HCT116 (cell line): ENCODE data around the gene FBXO24. TPM values are rescaled to one million over a fixed set of nuclear protein-coding genes. Genes with fewer than 3 reads are reported as not detected.

Source experiments
- ATAC-seq: fragments of 200-7000 bp; cut with Tn5 transposase; 2 replicates; pipeline ENCODE4 v1.9.1; 2020; ENCODE audit warnings: mild to moderate bottlenecking, moderate library complexity
- BruUV-seq: library from RNA; stranded (reverse); fragments of 400-500 nt; replicated peaks from 2 replicates; lab custom pipeline; 2021; lab: Mats Ljungman, UMichigan
- CTCF ChIA-PET: fragments of 300-600 bp; sonication (Branson Sonifier 250); formaldehyde crosslinking; loops from one replicate; lab custom pipeline; 2021; ENCODE audit warnings: antibody characterized with exemption; lab: Charles Lee
- POLR2A ChIA-PET: fragments of 300-600, 350-600 bp; sonication (Branson Sonifier 250); formaldehyde crosslinking; loops from one replicate; lab custom pipeline; 2021; ENCODE audit warnings: antibody characterized with exemption; lab: Charles Lee
- RAD21 ChIA-PET, 2 experiments: fragments of 300-600 bp; sonication (Branson Sonifier 250); formaldehyde crosslinking; loops; one replicate each; lab custom pipeline; 2023; ENCODE audit warnings: low total read pairs in 2 of 2; ENCODE audit not compliant: uncharacterized antibody in 2 of 2, unreplicated experiment in 2 of 2, low non-redundant PET in 1 of 2; lab: Charles Lee
- DNase-seq: peaks from one replicate; pipeline ENCODE4 v3.0.0-alpha.2; 2010; ENCODE audit warnings: low read depth, low spot score
- H2AFZ ChIP-seq: fragments of 200-600 bp; shearing (Covaris generic), sonication (generic); 2 replicates; pipeline ENCODE4 v1.6.1; 2017; ENCODE audit warnings: low read depth, mixed run types, mixed read lengths, antibody characterized with exemption, low read length; ENCODE audit not compliant: poor library complexity, severe bottlenecking
- H3K27ac ChIP-seq: 2 replicates; pipeline ENCODE4 v1.5.1; 2012; ENCODE audit warnings: low read depth, low read length
- H3K27me3 ChIP-seq: fragments of 200-600 bp; sonication (generic); 2 replicates; pipeline ENCODE4 v1.6.1; 2016; ENCODE audit warnings: mixed run types, low read length, mixed read lengths; ENCODE audit not compliant: insufficient read depth
- H3K36me3 ChIP-seq, 2 experiments: fragments of 200-500 bp in 1 of 2; fragments of 200-600 bp in 1 of 2; sonication (Bioruptor generic) in 1 of 2; sonication (generic) in 1 of 2; 2 replicates each; pipeline versions ENCODE4 v1.5.1 to v1.6.1; 2014 to 2016; ENCODE audit warnings: low read length in 2 of 2, inconsistent platforms in 1 of 2, mixed read lengths in 1 of 2, mixed run types in 1 of 2; ENCODE audit not compliant: insufficient read depth in 2 of 2, control insufficient read depth in 1 of 2
- H3K4me1 ChIP-seq, 2 experiments: fragments of 200-600 bp in 1 of 2; sonication (generic) in 1 of 2; 2 replicates each; pipeline versions ENCODE4 v1.5.1 to v1.6.1; 2012 to 2017; ENCODE audit warnings: low read length in 2 of 2, inconsistent platforms in 1 of 2, mild to moderate bottlenecking in 1 of 2, mixed read lengths in 1 of 2, mixed run types in 1 of 2, moderate library complexity in 1 of 2; ENCODE audit not compliant: insufficient read depth in 2 of 2, control insufficient read depth in 1 of 2
- H3K4me2 ChIP-seq: fragments of 200-600 bp; sonication (generic); 2 replicates; pipeline ENCODE4 v1.6.1; 2017; ENCODE audit warnings: mixed run types, low read length, mixed read lengths
- H3K4me3 ChIP-seq, 2 experiments: fragments of 200-600 bp in 1 of 2; sonication (generic) in 1 of 2; replicated peaks in 1 of 2; 2 replicates each; pipeline ENCODE4 v1.5.1; 2011 to 2016; ENCODE audit warnings: low read length in 2 of 2, control low read depth in 1 of 2, low read depth in 1 of 2, mild to moderate bottlenecking in 1 of 2, mixed read lengths in 1 of 2, mixed run types in 1 of 2
- H3K79me2 ChIP-seq: fragments of 200-600 bp; sonication (generic); 2 replicates; pipeline ENCODE4 v1.6.1; 2017; ENCODE audit warnings: mild to moderate bottlenecking, mixed run types, low read length, moderate library complexity, mixed read lengths; ENCODE audit not compliant: insufficient read depth
- H3K9ac ChIP-seq: fragments of 200-600 bp; sonication (generic); 2 replicates; pipeline ENCODE4 v1.6.1; 2016; ENCODE audit warnings: low read length, mixed read lengths
- H3K9me2 ChIP-seq: fragments of 200-600 bp; sonication (generic), shearing (Covaris generic); 2 replicates; pipeline ENCODE4 v1.6.1; 2017; ENCODE audit warnings: mixed run types, mild to moderate bottlenecking, moderate library complexity; ENCODE audit not compliant: insufficient read depth
- H3K9me3 ChIP-seq, 2 experiments: fragments of 200-500 bp in 1 of 2; fragments of 200-600 bp in 1 of 2; sonication (Bioruptor generic) in 1 of 2; sonication (generic) in 1 of 2; 2 replicates each; pipeline ENCODE4 v1.6.1; 2014 to 2017; ENCODE audit warnings: low read length in 2 of 2, mixed read lengths in 2 of 2, inconsistent platforms in 1 of 2, low read depth in 1 of 2, mild to moderate bottlenecking in 1 of 2, mixed run types in 1 of 2, moderate library complexity in 1 of 2; ENCODE audit not compliant: control insufficient read depth in 1 of 2, insufficient read depth in 1 of 2
- H4K20me1 ChIP-seq: fragments of 200-600 bp; sonication (generic), shearing (Covaris generic); 2 replicates; pipeline ENCODE4 v1.6.1; 2017; ENCODE audit warnings: mixed run types, mild to moderate bottlenecking, moderate library complexity; ENCODE audit not compliant: insufficient read depth
- ELF1 ChIP-seq: IDR thresholded peaks from 2 replicates; pipeline ENCODE4 v1.6.1; 2012; ENCODE audit warnings: low read depth, borderline replicate concordance
- EZH2 ChIP-seq: fragments of 200-600 bp; sonication (generic); IDR thresholded peaks from 2 replicates; pipeline ENCODE4 v1.6.1; 2017; ENCODE audit warnings: antibody characterized with exemption, mixed run types
- EZH2phosphoT487 ChIP-seq: fragments of 200-600 bp; IDR thresholded peaks from 2 replicates; pipeline ENCODE4 v1.6.1; 2018; ENCODE audit warnings: antibody characterized with exemption, borderline replicate concordance
- JUND ChIP-seq: IDR thresholded peaks from 2 replicates; pipeline ENCODE4 v1.6.1; 2012
- MAX ChIP-seq: IDR thresholded peaks from 2 replicates; pipeline ENCODE4 v1.6.1; 2012
- POLR2AphosphoS5 ChIP-seq: IDR thresholded peaks from 2 replicates; pipeline ENCODE4 v1.6.1; 2011; ENCODE audit warnings: mild to moderate bottlenecking, low read depth, low read length, moderate library complexity
- RAD21 ChIP-seq: IDR thresholded peaks from 2 replicates; pipeline ENCODE4 v1.6.1; 2012; ENCODE audit warnings: low read depth, mild to moderate bottlenecking
- REST ChIP-seq: IDR thresholded peaks from 2 replicates; pipeline ENCODE4 v1.6.1; 2012; ENCODE audit warnings: low read depth
- SRF ChIP-seq: IDR thresholded peaks from 2 replicates; pipeline ENCODE4 v1.6.1; 2012; ENCODE audit warnings: low read depth
- TCF7L2 ChIP-seq: IDR thresholded peaks from 2 replicates; pipeline ENCODE4 v1.7.0; 2011; ENCODE audit warnings: borderline replicate concordance, inconsistent platforms; ENCODE audit not compliant: insufficient read depth, insufficient read length; ENCODE audit errors: extremely low read depth
- YY1 ChIP-seq: IDR thresholded peaks from 2 replicates; pipeline ENCODE4 v1.6.1; 2011; ENCODE audit warnings: low read length, low read depth, moderate library complexity, mild to moderate bottlenecking; ENCODE audit not compliant: insufficient replicate concordance; ENCODE audit errors: extremely low read depth
- ZBTB33 ChIP-seq: IDR thresholded peaks from 2 replicates; pipeline ENCODE4 v1.6.1; 2011; ENCODE audit warnings: mild to moderate bottlenecking, low read length, moderate library complexity; ENCODE audit not compliant: insufficient replicate concordance; ENCODE audit errors: extremely low read depth
- ZFX ChIP-seq: fragments of 450-650 bp; IDR thresholded peaks from 2 replicates; pipeline ENCODE4 v1.6.1; 2017
- ZNF274 ChIP-seq: fragments of 200-500 bp; sonication (Bioruptor generic); IDR thresholded peaks from 2 replicates; pipeline ENCODE4 v1.6.1; 2014; ENCODE audit warnings: mild to moderate bottlenecking, low read depth, low read length, inconsistent platforms
- intact Hi-C: fragments of 100-400 bp; cut with micrococcal nuclease; formaldehyde crosslinking; loops from 2 replicates; pipeline ENCODE4 v1.10.0; 2022
- total RNA-seq: library from RNA; stranded (reverse); gene quantifications from one replicate; pipeline ENCODE4 v1.2.1, GENCODE V29; 2021; ENCODE audit not compliant: unreplicated experiment

FBXO24 gene
- total RNA-seq, 1 experiment from 2014 or later: 2.1 TPM

- CTCF ChIA-PET: interaction anchor here (0.8 to 2.6 kb wide), 3 partner anchors 10 to 100 kb away, joined by 3 to 11 read pairs (median 4); partner anchors contain the start of genes FBXO24 and LRCH4
- Histone ChIP-seq H3K9ac (no peak overlapping the region), H3K27me3 (no peaks in the 10 kb centered on the region), H3K9me3 (no peaks in the 10 kb centered on the region), H3K36me3 (no peaks in the 10 kb centered on the region), H3K4me3 (no peak overlapping the region), H3K9me2 (no peaks in the 10 kb centered on the region), H3K27ac (no peak overlapping the region), H3K4me2 (no peak overlapping the region), H2AFZ (no peak overlapping the region), H4K20me1 (no peaks in the 10 kb centered on the region), H3K4me1 (peaks cover 6 to 32% of the 10 kb centered on the region in 2 experiments), H3K79me2 (no peaks in the 10 kb centered on the region)
- BruUV-seq: no TSS peak
- DNase-seq: no peak
- POLR2A ChIA-PET: interaction anchor here (0.7 kb wide), 1 partner anchor 21 kb away, joined by 3 read pairs; the partner anchor contains the start of genes FBXO24 and LRCH4
- RAD21 ChIA-PET: no interaction called here
- TF ChIP-seq EZH2 (no peak), ZNF274 (no peak), MAX (no peak), ZFX (no peak)
- no peak for ATAC-seq
- intact Hi-C loops: no loop called here
Measured at GRCh38 chr7:100565133-100565571, 21.0 kb upstream of the FBXO24 start.

GRCh38 chr7:100566018-100566531 is 20.1 kb upstream of the FBXO24 start:
- no peaks in the 10 kb centered on the region for H3K36me3 ChIP-seq
- H4K20me1 ChIP-seq: no peaks in the 10 kb centered on the region
- ATAC-seq (no peak), DNase-seq (no peak)
- ChIA-PET POLR2A (no interaction called here), CTCF (no interaction called here), RAD21 (no interaction called here)
- peaks cover 6 to 34% of the 10 kb centered on the region in 2 experiments for H3K4me1 ChIP-seq
- BruUV-seq: no TSS peak
- no peak overlapping the region for H3K4me2 ChIP-seq
- H3K27me3 ChIP-seq: no peaks in the 10 kb centered on the region
- H3K79me2 ChIP-seq: no peaks in the 10 kb centered on the region
- no peak overlapping the region for H3K27ac ChIP-seq
- H3K9me2 ChIP-seq: no peaks in the 10 kb centered on the region
- no peak overlapping the region for H3K9ac ChIP-seq
- no peaks in the 10 kb centered on the region for H3K9me3 ChIP-seq
- no peak overlapping the region for H2AFZ ChIP-seq
- H3K4me3 ChIP-seq: no peak overlapping the region
- intact Hi-C loops: no loop called here
- no peak for TF ChIP-seq POLR2AphosphoS5
- no peak for TF ChIP-seq YY1
- no peak for TF ChIP-seq ELF1
- no peak for TF ChIP-seq ZBTB33
- TF ChIP-seq EZH2phosphoT487: no peak
- no peak for TF ChIP-seq RAD21
- no peak for TF ChIP-seq SRF
- TF ChIP-seq REST: no peak
- TF ChIP-seq TCF7L2: no peak
- TF ChIP-seq MAX: no peak
- no peak for TF ChIP-seq JUND
